HS-27A (cell line): Measurements from ENCODE around the gene FAM124A.

Experiments
- DNase-seq: peaks from one replicate; pipeline ENCODE4 v3.0.0-alpha.2; 2012; ENCODE audit warnings: low read depth, missing footprints

Gene FAM124A, protein sequence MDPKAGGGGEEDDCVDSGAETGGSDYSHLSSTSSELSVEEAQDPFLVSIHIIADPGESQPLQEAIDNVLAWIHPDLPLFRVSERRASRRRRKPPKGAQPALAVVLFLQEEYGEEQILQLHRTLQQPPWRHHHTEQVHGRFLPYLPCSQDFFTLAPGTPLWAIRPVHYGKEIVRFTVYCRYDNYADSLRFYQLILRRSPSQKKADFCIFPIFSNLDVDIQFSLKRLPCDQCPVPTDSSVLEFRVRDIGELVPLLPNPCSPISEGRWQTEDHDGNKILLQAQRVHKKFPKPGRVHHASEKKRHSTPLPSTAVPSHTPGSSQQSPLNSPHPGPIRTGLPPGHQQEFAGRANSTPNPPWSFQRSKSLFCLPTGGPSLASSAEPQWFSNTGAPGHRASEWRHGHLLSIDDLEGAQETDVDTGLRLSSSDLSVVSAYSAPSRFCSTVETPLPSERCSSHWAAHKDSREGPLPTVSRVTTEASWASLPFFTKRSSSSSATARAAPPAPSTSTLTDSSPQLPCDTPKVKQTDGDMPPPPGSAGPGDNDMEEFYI

GRCh38 chr13:51222037-51222685, at the start of gene FAM124A:
Gene FAM124A (plus strand): TSS chr13:51222398. CDS start chr13:51222502, 104 bp downstream.
- DNase-seq = no peak

GRCh38 chr13:51175021-51175420, 47.2 kb upstream of the FAM124A start:
- DNase-seq = no peak

- DNase-seq = no peak
Measured at GRCh38 chr13:51175639-51176038, 46.6 kb upstream of the FAM124A start.

DNA sequence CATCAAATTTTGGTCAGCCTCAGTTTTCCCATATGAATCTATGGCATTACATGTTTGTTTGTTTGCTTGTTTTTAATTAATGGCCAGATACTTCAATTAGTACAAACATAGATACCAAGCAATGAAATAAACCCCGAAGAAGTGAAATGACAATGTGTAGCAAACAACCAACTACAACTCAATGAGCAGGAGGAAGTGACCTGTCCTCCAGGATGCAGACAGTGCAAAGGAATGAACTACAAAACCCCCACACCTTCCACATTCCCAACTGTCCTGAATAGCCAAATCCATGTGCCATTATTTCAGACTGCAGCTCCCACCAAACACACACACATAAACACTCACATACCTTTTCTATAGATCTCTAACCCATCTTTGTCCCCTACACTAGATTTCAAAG, 45.0 kb upstream of the FAM124A start:
- no peak for DNase-seq

DNA sequence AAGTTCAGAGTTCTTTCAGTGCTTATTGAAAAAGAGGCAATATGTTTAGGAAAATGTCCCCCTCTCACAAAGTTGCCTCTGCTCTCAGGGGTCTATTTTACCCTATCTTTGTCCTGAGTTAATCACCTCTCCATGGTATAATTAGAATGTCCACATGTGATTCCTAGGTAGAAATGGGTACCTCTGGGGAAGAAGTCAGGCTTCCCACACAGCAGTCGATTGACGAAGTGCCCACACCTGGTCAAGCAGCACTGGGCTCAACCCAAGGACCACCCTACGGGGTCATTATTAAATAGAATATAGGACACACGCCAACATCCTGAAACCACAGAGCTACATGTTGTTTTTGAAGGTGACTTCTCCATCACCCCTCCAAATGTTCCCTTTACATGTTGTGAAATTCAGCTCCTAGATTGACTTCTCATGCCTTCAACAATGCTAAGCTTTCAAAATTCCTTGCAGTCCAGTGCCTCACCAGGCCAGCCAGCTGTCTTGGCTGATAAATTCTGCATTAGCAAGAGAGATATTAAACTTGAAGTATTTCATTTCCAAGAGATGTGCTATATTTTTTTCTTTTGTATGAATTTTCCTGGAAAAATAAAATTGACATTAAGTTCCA, 43.6 kb upstream of the FAM124A start:
- no peak for DNase-seq

- no peak for DNase-seq
Measured at GRCh38 chr13:51179432-51179971, 42.7 kb upstream of the FAM124A start.

GRCh38 chr13:51180853-51181511, 41.2 kb upstream of the FAM124A start:
- DNase-seq = no peak

DNA sequence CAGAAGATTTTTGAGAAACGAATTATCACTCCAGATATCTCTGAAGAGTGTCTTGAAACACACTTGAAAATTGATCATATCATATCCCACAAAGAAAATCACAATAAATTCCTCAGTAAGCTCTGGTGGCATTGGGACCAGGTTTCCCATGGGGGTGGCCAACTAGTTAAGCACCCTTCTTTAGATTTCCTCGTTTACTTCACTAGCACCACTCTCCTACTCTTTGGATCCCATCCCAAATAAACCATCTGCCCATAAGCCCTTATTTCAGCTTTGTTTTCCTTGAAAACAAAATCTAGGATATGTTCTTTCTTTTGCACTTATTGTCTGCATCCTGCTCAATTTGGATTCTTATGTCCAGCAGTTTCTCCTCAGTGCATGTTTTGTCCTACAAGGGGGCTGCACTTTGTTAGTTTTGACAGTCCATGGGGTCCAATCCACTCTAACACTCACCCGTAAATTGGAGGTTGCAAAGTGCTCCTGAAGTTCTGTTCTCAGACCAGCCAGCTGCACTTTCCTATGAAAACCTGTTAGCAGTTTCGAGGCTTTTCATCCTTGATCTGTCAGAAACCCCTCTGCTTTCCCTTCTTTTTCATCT, 40.3 kb upstream of the FAM124A start:
- no peak for DNase-seq

DNA sequence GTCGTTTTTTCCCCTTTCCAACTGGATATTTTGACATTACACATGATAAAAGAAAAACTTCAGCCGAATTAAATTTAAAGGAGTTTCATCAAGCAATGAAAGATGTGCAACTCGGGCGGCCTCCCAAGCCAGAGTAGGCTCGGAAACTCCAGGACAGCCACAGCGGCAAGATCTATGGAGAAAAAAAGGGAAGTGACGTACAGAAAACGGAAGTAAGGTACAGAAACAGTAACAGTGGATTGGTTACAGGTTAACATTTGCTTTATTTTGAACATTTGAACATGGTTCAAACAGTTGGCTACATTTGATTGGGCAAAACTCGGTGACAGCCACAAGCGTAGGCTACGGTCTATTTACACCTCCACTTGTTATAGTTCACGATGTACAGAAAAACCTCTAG, 30.5 kb upstream of the FAM124A start:
- no peak for DNase-seq

DNA sequence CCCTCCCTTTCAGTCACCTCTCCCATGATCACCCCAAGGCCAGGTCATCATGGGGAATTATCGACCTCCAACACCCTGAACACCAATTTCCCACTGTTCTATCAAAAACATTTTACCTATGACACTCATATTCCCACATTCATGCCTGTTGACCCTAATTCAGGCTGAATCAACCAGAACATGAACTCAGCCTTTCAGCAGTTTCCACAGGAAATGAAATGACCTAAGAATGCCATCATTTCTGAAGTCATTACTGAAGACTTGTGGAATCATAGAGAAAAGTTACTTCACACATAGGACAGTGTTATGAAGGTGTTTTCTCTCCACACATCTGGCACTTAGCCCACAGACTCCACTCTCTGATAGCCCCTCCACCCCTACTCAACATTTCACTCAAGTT, 29.9 kb upstream of the FAM124A start:
- no peak for DNase-seq

DNA sequence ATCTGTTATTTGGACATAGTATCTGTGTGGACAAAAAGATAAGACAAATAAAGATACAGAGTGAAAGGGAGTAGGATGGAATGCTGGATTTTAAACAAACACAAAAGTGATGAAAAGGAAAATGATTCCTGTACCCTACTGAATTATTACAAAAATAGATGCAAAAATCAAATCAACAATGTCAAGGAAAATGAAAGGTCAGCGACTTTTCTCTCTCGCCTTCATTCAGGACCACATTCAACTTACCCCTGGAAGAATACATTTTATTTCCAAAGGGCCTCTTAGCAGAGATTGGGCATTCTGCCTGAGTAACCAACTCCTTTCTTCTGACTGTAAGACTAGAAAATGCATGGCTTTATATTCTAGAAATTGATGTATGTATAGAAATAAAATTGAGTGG, 28.8 kb upstream of the FAM124A start:
- DNase-seq = no peak

DNA sequence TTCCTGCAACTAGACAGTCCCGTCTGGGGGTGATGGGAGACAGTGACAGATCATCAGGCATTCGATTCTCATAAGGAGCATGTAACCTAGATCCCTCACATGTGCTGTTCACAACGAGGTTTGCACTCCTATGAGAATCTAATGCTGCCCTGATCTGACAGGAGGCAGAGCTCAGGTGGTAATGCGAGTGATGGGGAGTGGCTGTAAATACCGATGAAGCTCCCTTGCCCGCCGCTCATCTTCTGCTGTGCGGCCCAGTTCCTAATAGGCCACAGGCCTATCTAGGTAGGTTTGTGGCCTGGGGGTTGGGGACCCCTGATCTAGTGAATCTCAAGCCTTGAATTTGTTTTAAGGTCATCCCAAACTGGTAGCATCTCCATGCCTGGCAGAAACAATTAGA, 27.3 kb upstream of the FAM124A start:
- DNase-seq = no peak

GRCh38 chr13:51201886-51202285, 20.3 kb upstream of the FAM124A start:
- DNase-seq = no peak

DNA sequence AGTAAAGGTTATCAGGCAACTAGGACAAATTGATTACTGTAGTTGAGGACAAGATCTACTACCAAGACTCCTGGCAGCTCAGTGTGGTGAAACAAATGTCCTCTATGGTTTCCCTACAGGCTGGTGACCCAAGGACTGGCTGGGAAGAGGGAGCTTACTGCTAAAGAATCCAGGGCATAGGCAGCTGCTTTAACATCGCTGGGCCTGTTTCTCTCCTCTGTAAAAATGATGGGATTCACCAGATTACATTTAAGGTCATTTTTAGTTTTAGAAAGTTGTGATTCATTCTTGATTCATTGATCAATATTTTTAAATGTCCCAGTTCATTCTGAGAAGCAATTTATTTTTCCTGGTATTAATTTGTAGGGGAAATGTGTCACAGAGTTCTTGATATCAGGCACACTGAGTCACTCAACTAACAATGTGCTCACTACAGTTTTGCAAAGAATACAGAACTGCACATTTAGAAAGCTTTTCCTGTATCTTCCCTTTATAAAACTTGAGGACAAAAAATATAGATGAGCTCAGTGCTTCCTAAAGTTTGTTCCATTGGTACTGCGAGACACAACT, 19.6 kb upstream of the FAM124A start:
- no peak for DNase-seq

- DNase-seq = no peak
Measured at GRCh38 chr13:51206584-51206983, 15.6 kb upstream of the FAM124A start.

DNA sequence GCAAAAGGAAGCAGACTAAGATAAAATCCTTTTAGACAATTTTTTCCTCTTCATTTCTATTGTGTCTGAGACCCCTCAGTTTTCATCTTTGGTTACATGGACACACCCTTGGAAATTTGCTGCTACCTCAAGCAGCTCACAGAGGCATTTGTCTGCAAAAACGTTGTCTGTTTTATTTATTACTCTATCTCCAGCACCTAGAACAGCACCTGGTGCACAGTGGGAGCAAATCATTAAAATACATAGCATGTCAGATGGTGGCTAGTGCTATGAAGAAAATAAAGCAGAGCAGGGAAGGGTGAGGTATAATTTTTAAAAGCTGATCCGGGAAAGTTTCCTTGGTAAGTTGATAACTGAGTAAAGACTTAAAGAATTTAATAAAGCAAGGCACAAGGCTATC, 14.3 kb upstream of the FAM124A start:
- no peak for DNase-seq

DNA sequence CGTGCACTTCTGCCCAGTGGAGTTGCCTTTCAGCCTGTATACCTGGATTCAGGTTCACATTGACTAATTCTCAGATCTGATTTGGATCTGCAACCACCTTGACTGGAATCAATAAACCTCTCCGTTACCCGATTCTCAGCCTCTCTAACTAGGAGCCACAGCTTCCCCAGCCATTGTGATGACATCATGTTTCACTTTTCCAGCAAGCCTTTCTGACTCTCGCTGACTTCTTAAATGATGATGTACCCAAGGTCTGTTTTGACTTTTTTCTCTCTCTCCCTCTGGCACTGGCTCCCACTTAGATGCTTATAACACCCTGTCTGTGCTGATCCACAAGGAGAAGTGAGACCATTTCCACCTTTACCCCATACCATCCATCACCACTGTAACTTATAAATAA, 13.5 kb upstream of the FAM124A start:
- DNase-seq = no peak

- DNase-seq = no peak
Measured at GRCh38 chr13:51211910-51212309, 10.3 kb upstream of the FAM124A start.

DNA sequence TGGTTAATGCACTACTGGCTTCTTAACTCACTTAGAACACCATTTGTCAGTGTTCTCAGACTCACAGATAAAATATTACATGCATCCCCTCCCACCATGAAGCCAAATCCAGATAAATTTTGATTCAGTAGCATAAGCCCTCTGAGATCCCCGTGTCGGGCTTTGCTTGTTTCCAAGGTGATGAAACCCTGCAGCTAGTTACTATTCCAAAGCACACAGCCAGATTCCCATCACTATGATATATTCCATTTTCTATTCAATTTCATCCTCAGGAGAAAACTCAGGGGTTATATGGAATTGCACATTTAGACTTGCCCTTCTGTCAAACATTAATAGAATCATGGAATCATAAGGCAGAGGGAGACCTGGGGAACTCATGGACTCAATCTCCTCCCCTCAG, 9.4 kb upstream of the FAM124A start:
- no peak for DNase-seq

DNA sequence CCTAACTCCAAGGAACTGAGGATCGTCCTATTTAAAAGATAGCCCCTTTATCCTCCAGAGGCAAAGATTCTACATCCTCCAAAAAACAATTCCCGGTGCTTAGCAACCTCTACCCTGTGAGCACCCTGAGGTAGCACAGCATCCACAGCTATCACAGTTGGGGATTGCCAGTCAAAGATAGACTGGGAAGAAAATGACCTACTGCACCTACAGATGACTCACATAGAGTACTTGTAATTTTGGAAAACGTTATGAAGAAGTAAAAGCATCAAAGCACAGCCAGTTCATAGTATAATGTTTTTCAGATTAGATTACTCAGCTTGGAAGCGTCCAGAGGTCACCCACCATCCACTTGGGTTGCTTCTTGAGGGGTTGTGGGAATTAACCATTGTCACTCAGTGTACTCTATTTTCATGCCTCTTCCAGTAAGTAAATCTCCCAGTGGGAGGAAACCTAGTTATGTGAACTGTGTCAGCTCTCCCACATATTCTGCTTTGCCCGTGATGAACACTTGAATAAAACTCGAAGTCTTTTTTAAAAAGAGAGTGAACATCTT, 8.9 kb upstream of the FAM124A start:
- DNase-seq = no peak

DNA sequence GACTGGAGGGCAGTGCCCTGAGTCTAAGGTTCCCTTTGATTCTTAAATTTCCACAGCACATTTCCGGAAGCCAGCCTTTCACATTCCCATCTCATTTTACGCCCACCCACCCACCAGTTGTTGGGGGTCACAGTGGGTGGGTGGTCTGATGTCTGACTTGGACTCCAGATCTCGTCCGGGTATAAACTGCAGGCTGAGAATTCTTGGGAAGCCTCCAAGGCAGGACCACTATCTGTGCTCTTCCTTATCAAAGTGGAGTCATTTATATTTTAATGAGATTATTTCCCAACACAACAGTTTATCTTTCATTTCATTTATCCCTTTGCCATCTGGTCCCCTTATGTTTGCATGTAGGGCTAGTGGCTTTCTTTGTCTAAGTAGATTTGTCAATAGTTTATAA, 3.6 kb upstream of the FAM124A start:
- no peak for DNase-seq
